Activated CD8-positive, alpha-beta memory T cell treated with anti-CD3 and anti-CD28 coated beads for 24 hours (primary cell): ENCODE measurements around the gene FOXP3.

Experiments used
- DNase-seq: peaks from one replicate; pipeline ENCODE4 v3.0.0-alpha.2; 2020

Gene FOXP3

GRCh38 chrX:49273181-49273727 lies 8.7 kb upstream of the FOXP3 start:
- no peak for DNase-seq

- no peak for DNase-seq
These were observed 7.9 kb upstream of the FOXP3 start for GRCh38 chrX:49272421-49272820.

GRCh38 chrX:49271341-49271740 lies 6.8 kb upstream of the FOXP3 start:
- DNase-seq, result no peak

GRCh38 chrX:49270249-49270921 lies 5.9 kb upstream of the FOXP3 start:
- DNase-seq, result no peak

- DNase-seq, result no peak
These were observed 5.3 kb upstream of the FOXP3 start, which contains the start of gene PPP1R3F for GRCh38 chrX:49269767-49270248. PPP1R3F (plus strand) TSS chrX:49269793; CDS start chrX:49269870, 77 bp downstream.

- peak; percentile 92 for DNase-seq
These were observed 4.7 kb upstream of the FOXP3 start for GRCh38 chrX:49269010-49269766.

- DNase-seq, result no peak
These were observed 4.1 kb upstream of the FOXP3 start for GRCh38 chrX:49268702-49269009.

GRCh38 chrX:49266523-49267445 lies 2.3 kb upstream of the FOXP3 start:
- no peak for DNase-seq

GRCh38 chrX:49263631-49264030 lies 879 bp downstream of the FOXP3 start:
- DNase-seq, result no peak

GRCh38 chrX:49262603-49263002 lies 1.9 kb downstream of the FOXP3 start:
- no peak for DNase-seq

- no peak for DNase-seq
These were observed 4.1 kb downstream of the FOXP3 start for GRCh38 chrX:49260221-49260985.

- no peak for DNase-seq
These were observed 5.8 kb downstream of the FOXP3 start for GRCh38 chrX:49258749-49259124.

GRCh38 chrX:49257846-49258748 lies 6.4 kb downstream of the FOXP3 start:
- no peak for DNase-seq

GRCh38 chrX:49257074-49257790 lies 7.3 kb downstream of the FOXP3 start:
- no peak for DNase-seq

GRCh38 chrX:49256268-49256995 lies 8.1 kb downstream of the FOXP3 start:
- no peak for DNase-seq

GRCh38 chrX:49254639-49255038 lies 9.9 kb downstream of the FOXP3 start:
- DNase-seq, result no peak

- no peak for DNase-seq
These were observed 13.2 kb downstream of the FOXP3 start for GRCh38 chrX:49251325-49251724.

GRCh38 chrX:49250578-49250977 lies 13.9 kb downstream of the FOXP3 start:
- DNase-seq, result no peak

- no peak for DNase-seq
These were observed 14.4 kb downstream of the FOXP3 start for GRCh38 chrX:49250066-49250465.

GRCh38 chrX:49249616-49250015 lies 14.9 kb downstream of the FOXP3 start:
- no peak for DNase-seq
